HG03039 (cell line): ENCODE results near the gene FGF4.

ENCODE experiments used
- ATAC-seq: cut with Tn5 transposase; IDR thresholded peaks from one replicate; pipeline ENCODE4 v1.9.1; 2021; ENCODE audit warnings: mild to moderate bottlenecking, moderate library complexity; ENCODE audit not compliant: unreplicated experiment

FGF4 gene

DNA sequence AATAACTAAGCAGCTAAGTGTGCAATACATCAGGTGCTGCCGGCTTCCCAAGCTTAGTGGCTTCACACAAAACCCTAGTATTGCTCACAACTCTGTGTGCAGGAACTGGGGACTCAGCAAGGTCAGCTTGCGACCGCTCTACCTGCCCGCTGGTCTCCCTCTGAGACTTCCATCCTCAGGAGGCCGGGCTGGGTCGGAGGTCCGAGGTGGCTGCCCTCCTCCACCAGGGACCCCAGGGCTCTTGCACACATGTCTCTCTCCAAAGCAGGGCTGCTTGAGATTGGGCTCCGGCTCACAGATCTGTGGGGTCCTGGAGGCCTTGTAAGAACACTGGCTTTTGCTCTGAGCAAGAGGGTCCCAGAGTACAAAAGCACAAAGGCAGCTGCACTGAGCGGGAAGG, 45.9 kb downstream of the FGF4 start:
- ATAC-seq = no peak

DNA sequence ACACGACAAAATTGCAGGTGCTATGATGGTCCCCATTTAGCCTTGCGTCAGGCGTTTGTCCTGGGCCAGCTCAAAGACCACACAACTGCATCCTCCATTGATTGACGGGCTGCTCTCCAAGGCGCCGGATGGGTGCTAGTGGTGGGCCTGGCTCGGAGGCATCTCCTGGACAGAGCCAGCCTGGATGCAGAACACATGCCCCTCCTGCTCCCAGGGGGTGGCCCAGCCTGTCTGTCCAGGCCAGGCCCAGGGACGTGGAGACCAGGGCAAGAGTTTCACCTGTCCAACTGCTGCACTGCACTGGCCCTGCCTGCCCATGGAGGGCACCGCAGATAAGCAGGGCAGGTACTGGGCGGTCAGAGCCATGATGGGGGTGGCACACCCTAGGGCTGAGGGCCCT, 47.9 kb downstream of the FGF4 start:
- no peak for ATAC-seq

DNA sequence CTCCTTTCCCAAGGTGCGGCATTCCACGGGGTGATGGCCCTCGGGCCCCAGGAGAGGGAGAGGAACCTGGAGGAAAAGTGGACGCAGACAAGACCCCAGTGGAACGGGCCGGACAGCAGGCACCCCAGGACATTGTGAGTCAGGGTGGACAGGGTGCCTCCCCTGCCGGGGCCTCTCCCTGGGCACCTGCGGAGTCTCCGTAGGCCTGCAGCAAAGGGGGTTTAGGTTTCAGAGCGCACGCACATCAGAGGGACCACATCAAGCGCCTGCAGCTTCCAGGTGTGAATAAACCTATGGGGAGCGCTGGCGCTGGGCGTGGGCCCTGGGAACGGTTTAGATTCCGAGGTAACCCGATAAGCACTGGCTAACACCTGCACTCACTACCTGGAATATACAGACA, 48.7 kb downstream of the FGF4 start:
- ATAC-seq = no peak

DNA sequence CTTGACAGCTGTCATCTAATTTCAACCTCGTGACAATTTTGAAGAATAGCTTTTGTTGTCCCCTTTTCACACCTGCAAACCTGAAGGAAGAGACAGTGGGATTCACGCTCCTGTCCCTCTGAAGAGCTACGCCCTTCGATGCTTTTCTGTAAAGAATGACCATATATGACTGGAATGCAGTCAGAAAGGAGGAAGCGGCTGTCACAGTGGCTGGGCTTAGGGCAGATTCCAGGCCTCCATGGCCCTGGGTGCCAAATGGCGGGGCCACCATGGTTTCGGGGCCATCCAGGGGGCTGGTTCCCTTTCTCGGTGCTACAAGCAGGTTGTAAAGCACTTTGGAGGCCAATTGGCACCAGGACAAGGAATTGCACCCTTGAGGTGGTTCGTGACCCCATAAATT, 49.1 kb downstream of the FGF4 start:
- no peak for ATAC-seq

DNA sequence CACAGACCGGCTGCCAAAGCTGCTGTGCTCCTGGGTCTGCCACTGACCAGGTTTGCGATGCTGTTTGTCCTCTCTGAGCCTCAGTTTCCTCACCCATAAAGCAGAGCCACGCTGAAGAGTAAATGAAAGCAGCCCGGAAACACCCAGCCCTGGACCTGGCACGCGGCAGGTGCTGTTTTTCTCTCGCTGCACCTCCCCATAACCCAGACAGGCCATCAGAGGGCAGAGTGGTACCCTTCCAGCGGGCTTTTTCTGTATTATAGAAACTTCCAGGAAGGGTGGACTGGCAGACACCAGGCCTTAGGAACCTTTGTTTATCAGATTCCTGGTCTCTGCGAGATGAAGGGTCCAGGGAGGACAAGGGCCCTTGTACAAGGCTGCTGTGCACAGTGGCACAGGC, 53.4 kb downstream of the FGF4 start:
- no peak for ATAC-seq

DNA sequence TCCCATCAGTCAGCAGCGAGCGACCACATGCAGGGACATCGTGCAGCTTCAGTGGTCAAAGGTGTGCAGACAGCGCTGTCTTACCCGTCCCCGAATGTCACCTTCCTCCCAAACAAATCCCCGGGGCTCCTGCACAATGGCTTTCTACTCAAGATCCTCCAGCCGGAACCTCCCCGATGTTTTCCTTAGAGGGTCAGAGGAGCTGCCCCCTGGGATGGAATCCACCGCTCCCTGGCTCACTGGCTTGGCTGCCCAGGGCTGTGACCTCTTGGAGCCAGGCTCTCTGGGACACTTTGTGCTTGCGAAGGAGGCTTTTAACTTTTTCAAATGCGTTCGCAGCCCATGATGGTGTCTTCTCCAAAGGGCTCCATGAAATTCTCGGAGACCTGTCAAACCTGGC, 54.0 kb downstream of the FGF4 start:
- ATAC-seq = no peak
